Measurements from ENCODE around the gene HESX1. TPM values are rescaled to one million over a fixed set of nuclear protein-coding genes. Genes with fewer than 3 reads are reported as not detected.

The HESX1 gene
- total RNA-seq, 1 experiment from 2014 or later: 1.4 TPM

Other genes with a start within 250 kb of the HESX1 start
- gene SPATA12, start 139.3 kb downstream of the HESX1 start, total RNA-seq (2014; rRNA removed; shearing (Covaris generic)): 0.07 TPM in 1 of 2 replicates, not detected in the other
- gene IL17RD, start 34.6 kb downstream of the HESX1 start, total RNA-seq (2014; rRNA removed; shearing (Covaris generic)): 1.6 and 3.5 TPM in 2 replicates
- gene APPL1, start 27.8 kb upstream of the HESX1 start, total RNA-seq (2014; rRNA removed; shearing (Covaris generic)): 12.8 and 19.0 TPM in 2 replicates
- not detected in 2 replicates for gene ASB14, start 92.7 kb upstream of the HESX1 start, total RNA-seq (2014; rRNA removed; shearing (Covaris generic))

Measured in M059J (cell line).